Uterus (tissue), 4 donors: Measurements from ENCODE around the gene MYO18B. TPM values are rescaled to one million over a fixed set of nuclear protein-coding genes. Genes with fewer than 3 reads are reported as not detected.

ENCODE experiments used
- DNase-seq, 2 donors: peaks; one replicate each; pipeline ENCODE4 v3.0.0-alpha.2; 2019 to 2020
- H3K27ac ChIP-seq, 2 donors: fragments of 200-600 bp; sonication (generic); 1 replicate in 1 of 2; 2 replicates in 1 of 2; pipeline ENCODE4 v1.5.1; 2016 to 2018
- H3K27me3 ChIP-seq, 2 donors: fragments of 200-600 bp; sonication (generic); one replicate each; pipeline ENCODE4 v1.5.1; 2018 to 2019; ENCODE audit warnings: control low read depth in 1 of 2
- H3K36me3 ChIP-seq, 2 donors: fragments of 200-600 bp; sonication (generic); one replicate each; pipeline ENCODE4 v1.5.1; 2019; ENCODE audit warnings: control low read depth in 1 of 2
- H3K4me1 ChIP-seq, 2 donors: fragments of 200-600 bp; sonication (generic); one replicate each; pipeline ENCODE4 v1.5.1; 2018 to 2019; ENCODE audit warnings: control low read depth in 1 of 2
- H3K4me3 ChIP-seq, 2 donors: fragments of 200-600 bp; sonication (generic); 1 replicate in 1 of 2; 2 replicates in 1 of 2; pipeline ENCODE4 v1.5.1; 2018 to 2019; ENCODE audit warnings: mild to moderate bottlenecking in 1 of 2
- H3K9me3 ChIP-seq, 2 donors: fragments of 200-600 bp; sonication (generic); one replicate each; pipeline ENCODE4 v1.5.1; 2019; ENCODE audit warnings: control low read depth in 1 of 2
- CTCF ChIP-seq, 4 experiments: fragments of 200-600 bp in 2 of 4; fragments of 450-650 bp in 2 of 4; sonication (generic) in 2 of 4; IDR thresholded peaks; one replicate each; pipeline ENCODE4 v1.5.1; 2016 to 2019; ENCODE audit warnings: antibody characterized with exemption in 4 of 4, mild to moderate bottlenecking in 2 of 4, moderate library complexity in 1 of 4
- POLR2A ChIP-seq, 2 donors: fragments of 450-650 bp; IDR thresholded peaks; one replicate each; pipeline ENCODE4 v1.6.1; 2016; ENCODE audit warnings: antibody characterized with exemption in 2 of 2, mild to moderate bottlenecking in 1 of 2, moderate library complexity in 1 of 2
- intact Hi-C: fragments of 100-400 bp; cut with DNase I; formaldehyde crosslinking; loops from one replicate; pipeline ENCODE4 v1.15.1; 2023; ENCODE audit warnings: low total_unique reads
- total RNA-seq, 4 donors: library from RNA; depleted of rRNA in 3 of 4; stranded (reverse); fragments of >200 nt in 3 of 4; gene quantifications; one replicate each; pipeline versions ENCODE4 v1.1.0 to v1.2.4, GENCODE V29; 2014 to 2023
- donor health status: DM: yes; HTN: yes; CAD: no.

Gene MYO18B
- total RNA-seq, 4 donors from 2014 or later: 0.41 to 0.43 TPM; not detected in 2

GRCh38 chr22:25829237-25829636, 87.2 kb downstream of the MYO18B start:
- TF ChIP-seq POLR2A (IDR thresholded peaks at IDR 0.05): no peak
- no peak for TF ChIP-seq CTCF (IDR thresholded peaks at IDR 0.05)
- intact Hi-C loops: no loop called here
- Histone ChIP-seq H3K36me3 (no peaks in the 10 kb centered on the region), H3K4me1 (no peaks in the 10 kb centered on the region), H3K4me3 (no peak overlapping the region), H3K27me3 (no peaks in the 10 kb centered on the region), H3K27ac (no peak overlapping the region), H3K9me3 (no peaks in the 10 kb centered on the region)
- no peak for DNase-seq

- H3K4me1 ChIP-seq: no peaks in the 10 kb centered on the region
- no peaks in the 10 kb centered on the region for H3K27me3 ChIP-seq
- no peak overlapping the region for H3K4me3 ChIP-seq
- H3K27ac ChIP-seq: no peak overlapping the region
- TF ChIP-seq CTCF (IDR thresholded peaks at IDR 0.05) (no peak), POLR2A (IDR thresholded peaks at IDR 0.05) (no peak)
- no peaks in the 10 kb centered on the region for H3K36me3 ChIP-seq
- no peak for DNase-seq
- H3K9me3 ChIP-seq: no peaks in the 10 kb centered on the region
- intact Hi-C loops: no loop called here
These were observed 88.1 kb downstream of the MYO18B start for GRCh38 chr22:25829808-25830777.

GRCh38 chr22:25833091-25833490, 91.1 kb downstream of the MYO18B start:
- no peaks in the 10 kb centered on the region for H3K36me3 ChIP-seq
- no peaks in the 10 kb centered on the region for H3K9me3 ChIP-seq
- DNase-seq: no peak
- intact Hi-C loops: no loop called here
- H3K27ac ChIP-seq: no peak overlapping the region
- no peaks in the 10 kb centered on the region for H3K27me3 ChIP-seq
- H3K4me3 ChIP-seq: no peak overlapping the region
- no peaks in the 10 kb centered on the region for H3K4me1 ChIP-seq
- no peak for TF ChIP-seq POLR2A (IDR thresholded peaks at IDR 0.05)
- TF ChIP-seq CTCF (IDR thresholded peaks at IDR 0.05): no peak

GRCh38 chr22:25833676-25834075, 91.7 kb downstream of the MYO18B start:
- no peak for TF ChIP-seq POLR2A (IDR thresholded peaks at IDR 0.05)
- no peak for TF ChIP-seq CTCF (IDR thresholded peaks at IDR 0.05)
- Histone ChIP-seq H3K9me3 (no peaks in the 10 kb centered on the region), H3K27me3 (no peaks in the 10 kb centered on the region), H3K4me3 (no peak overlapping the region), H3K27ac (no peak overlapping the region), H3K36me3 (no peaks in the 10 kb centered on the region), H3K4me1 (no peaks in the 10 kb centered on the region)
- DNase-seq: no peak
- intact Hi-C loops: no loop called here

GRCh38 chr22:25834490-25834889, 92.5 kb downstream of the MYO18B start:
- no peaks in the 10 kb centered on the region for H3K4me1 ChIP-seq
- intact Hi-C loops: no loop called here
- DNase-seq: no peak
- TF ChIP-seq POLR2A (IDR thresholded peaks at IDR 0.05) (no peak), CTCF (IDR thresholded peaks at IDR 0.05) (no peak)
- H3K36me3 ChIP-seq: no peaks in the 10 kb centered on the region
- no peaks in the 10 kb centered on the region for H3K27me3 ChIP-seq
- H3K4me3 ChIP-seq: no peak overlapping the region
- no peak overlapping the region for H3K27ac ChIP-seq
- no peaks in the 10 kb centered on the region for H3K9me3 ChIP-seq
